Neural crest cell (in vitro differentiated cells): ENCODE data around the gene FALEC. TPM values are rescaled to one million over a fixed set of nuclear protein-coding genes. Genes with fewer than 3 reads are reported as not detected.
"Not testable (repeated sequence)": the region's sequence is repeated elsewhere in the genome, so short reads cannot be mapped to it uniquely, and the experiment has no call there.

Experiments used
- DNase-seq: peaks from one replicate; pipeline ENCODE4 v3.0.0; 2021; ENCODE audit warnings: low read depth, mixed read lengths, low spot score
- H3K27ac Mint-ChIP-seq: one replicate; pipeline ENCODE4 v1.8.0; 2021; ENCODE audit warnings: mild to moderate bottlenecking, mixed read lengths; ENCODE audit not compliant: unreplicated experiment
- H3K27me3 Mint-ChIP-seq: 2 replicates; pipeline ENCODE4 v1.8.0; 2021; ENCODE audit warnings: low read depth, mild to moderate bottlenecking, mixed read lengths
- H3K36me3 Mint-ChIP-seq: 2 replicates; pipeline ENCODE4 v1.8.0; 2021; ENCODE audit warnings: low read depth, mild to moderate bottlenecking, mixed read lengths
- H3K4me1 Mint-ChIP-seq: 2 replicates; pipeline ENCODE4 v1.8.0; 2021; ENCODE audit warnings: mixed read lengths
- H3K4me3 Mint-ChIP-seq: one replicate; pipeline ENCODE4 v1.8.0; 2021; ENCODE audit warnings: mild to moderate bottlenecking, mixed read lengths
- H3K9me3 Mint-ChIP-seq: 2 replicates; pipeline ENCODE4 v1.8.0; 2021; ENCODE audit warnings: mixed read lengths
- total RNA-seq: library from RNA; stranded (reverse); gene quantifications from 2 replicates; pipeline ENCODE4 v1.2.1, GENCODE V29; 2021
- TF ChIP-seq, protein P1 (sequence below): fragments of 200-600 bp; sonication (generic); conservative IDR thresholded peaks from 2 replicates; pipeline ENCODE4 v1.5.0; 2021; ENCODE audit warnings: antibody characterized with exemption, mild to moderate bottlenecking

The FALEC gene
- total RNA-seq, 1 donor from 2014 or later, result 1.3 TPM

- DNase-seq, result no peak
- H3K27me3 Mint-ChIP-seq, result peaks cover 3% of the 10 kb centered on the region
- TF ChIP-seq, protein P1, sequence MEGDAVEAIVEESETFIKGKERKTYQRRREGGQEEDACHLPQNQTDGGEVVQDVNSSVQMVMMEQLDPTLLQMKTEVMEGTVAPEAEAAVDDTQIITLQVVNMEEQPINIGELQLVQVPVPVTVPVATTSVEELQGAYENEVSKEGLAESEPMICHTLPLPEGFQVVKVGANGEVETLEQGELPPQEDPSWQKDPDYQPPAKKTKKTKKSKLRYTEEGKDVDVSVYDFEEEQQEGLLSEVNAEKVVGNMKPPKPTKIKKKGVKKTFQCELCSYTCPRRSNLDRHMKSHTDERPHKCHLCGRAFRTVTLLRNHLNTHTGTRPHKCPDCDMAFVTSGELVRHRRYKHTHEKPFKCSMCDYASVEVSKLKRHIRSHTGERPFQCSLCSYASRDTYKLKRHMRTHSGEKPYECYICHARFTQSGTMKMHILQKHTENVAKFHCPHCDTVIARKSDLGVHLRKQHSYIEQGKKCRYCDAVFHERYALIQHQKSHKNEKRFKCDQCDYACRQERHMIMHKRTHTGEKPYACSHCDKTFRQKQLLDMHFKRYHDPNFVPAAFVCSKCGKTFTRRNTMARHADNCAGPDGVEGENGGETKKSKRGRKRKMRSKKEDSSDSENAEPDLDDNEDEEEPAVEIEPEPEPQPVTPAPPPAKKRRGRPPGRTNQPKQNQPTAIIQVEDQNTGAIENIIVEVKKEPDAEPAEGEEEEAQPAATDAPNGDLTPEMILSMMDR, result no peak
- H3K4me1 Mint-ChIP-seq, result peaks cover 53% of the 10 kb centered on the region
- peak overlapping the region; percentile 69 for H3K4me3 Mint-ChIP-seq
- no peaks in the 10 kb centered on the region for H3K9me3 Mint-ChIP-seq
- peaks cover 12% of the 10 kb centered on the region for H3K36me3 Mint-ChIP-seq
- H3K27ac Mint-ChIP-seq, result peak overlapping the region; percentile 76
Observed at GRCh38 chr1:150568594-150568966, 53.0 kb downstream of the FALEC start.

- no peak for DNase-seq
- Mint-ChIP-seq H3K4me3 (peak overlapping the region; percentile 70), H3K27me3 (peaks cover 9% of the 10 kb centered on the region), H3K36me3 (peaks cover 44% of the 10 kb centered on the region), H3K9me3 (no peaks in the 10 kb centered on the region), H3K4me1 (peaks cover 68% of the 10 kb centered on the region), H3K27ac (no peak overlapping the region)
- TF ChIP-seq, protein P1, result no peak
Observed at GRCh38 chr1:150572918-150573647, 57.5 kb downstream of the FALEC start.

DNA sequence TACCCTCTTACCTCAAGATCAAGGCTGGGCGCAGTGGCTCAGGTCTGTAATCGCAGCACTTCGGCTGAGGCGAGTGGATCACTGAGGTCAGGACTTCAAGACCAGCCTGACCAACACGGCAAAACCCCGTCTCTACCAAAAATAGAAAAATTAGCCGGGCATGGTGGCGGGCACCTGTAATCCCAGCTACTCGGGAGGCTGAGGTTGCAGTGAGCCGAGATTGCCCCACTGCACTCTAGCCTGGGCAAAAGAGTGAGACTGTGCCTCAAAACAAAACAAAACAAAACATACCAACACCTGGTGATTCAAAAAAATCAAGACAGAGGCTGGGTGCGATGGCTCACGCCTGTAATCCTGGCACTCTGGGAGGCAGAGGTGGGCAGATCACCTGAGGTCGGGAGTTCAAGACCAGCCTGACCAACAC is 58.1 kb downstream of the FALEC start:
- not testable (repeated sequence) for H3K27ac Mint-ChIP-seq, DNase-seq, H3K9me3 Mint-ChIP-seq, H3K27me3 Mint-ChIP-seq
- peaks cover 49% of the 10 kb centered on the region for H3K36me3 Mint-ChIP-seq
- H3K4me3 Mint-ChIP-seq, result peak overlapping the region; percentile 70
- H3K4me1 Mint-ChIP-seq, result peaks cover 63% of the 10 kb centered on the region

- no peaks in the 10 kb centered on the region for H3K9me3 Mint-ChIP-seq
- H3K27me3 Mint-ChIP-seq, result peaks cover 14% of the 10 kb centered on the region
- peak overlapping the region; percentile 98 for H3K4me3 Mint-ChIP-seq
- H3K27ac Mint-ChIP-seq, result no peak overlapping the region
- H3K36me3 Mint-ChIP-seq, result peaks cover 52% of the 10 kb centered on the region
- peaks cover 56% of the 10 kb centered on the region for H3K4me1 Mint-ChIP-seq
- TF ChIP-seq, protein P1, result no peak
- DNase-seq, result no peak
Observed at GRCh38 chr1:150574260-150575071, 58.9 kb downstream of the FALEC start.

GRCh38 chr1:150575072-150575489 is 59.5 kb downstream of the FALEC start:
- H3K36me3 Mint-ChIP-seq, result peaks cover 52% of the 10 kb centered on the region
- DNase-seq, result no peak
- peaks cover 54% of the 10 kb centered on the region for H3K4me1 Mint-ChIP-seq

More at GRCh38 chr1:150575072-150575489, 59.5 kb downstream of the FALEC start:
- TF ChIP-seq, protein P1, result no peak
- peak overlapping the region; percentile 98 for H3K4me3 Mint-ChIP-seq
- no peaks in the 10 kb centered on the region for H3K9me3 Mint-ChIP-seq
- peaks cover 15% of the 10 kb centered on the region for H3K27me3 Mint-ChIP-seq
- no peak overlapping the region for H3K27ac Mint-ChIP-seq
